A549 (cell line): ENCODE measurements around the gene CCDC9.

Experiments used
- BHLHE40 ChIP-seq: IDR thresholded peaks from 2 replicates; pipeline ENCODE4 v1.6.1; 2012; ENCODE audit warnings: low read depth, low read length, inconsistent platforms
- CTCF ChIP-seq: fragments of >200 bp; sonication (Bioruptor Twin); formaldehyde crosslinking; IDR thresholded peaks from 3 replicates; pipeline ENCODE4 v1.5.1; 2016
- EP300 ChIP-seq, 2 experiments: fragments of >200 bp; sonication (Bioruptor Twin); formaldehyde crosslinking; IDR thresholded peaks; 2 replicates in 1 of 2; 3 replicates in 1 of 2; pipeline ENCODE4 v1.6.1; 2016 to 2017
- KDM1A ChIP-seq: fragments of 200-600 bp; sonication (generic); IDR thresholded peaks from 2 replicates; pipeline ENCODE4 v1.6.1; 2016; ENCODE audit warnings: low read depth, mild to moderate bottlenecking
- MAX ChIP-seq: IDR thresholded peaks from 2 replicates; pipeline ENCODE4 v1.6.1; 2012
- POLR2A ChIP-seq: IDR thresholded peaks from 2 replicates; pipeline ENCODE4 v1.6.1; 2012; ENCODE audit warnings: mild to moderate bottlenecking, low read length
- POLR2AphosphoS2 ChIP-seq: conservative IDR thresholded peaks from 2 replicates; pipeline ENCODE4 v1.6.1; 2012; ENCODE audit warnings: low read length, improper control_type of control experiment, inconsistent platforms
- RCOR1 ChIP-seq: fragments of 150-350 bp; IDR thresholded peaks from 2 replicates; pipeline ENCODE4 v1.6.1; 2014; ENCODE audit warnings: antibody characterized with exemption, low read length, low read depth
- REST ChIP-seq: fragments of 200-600 bp; sonication (generic); IDR thresholded peaks from 2 replicates; pipeline ENCODE4 v1.6.1; 2016; ENCODE audit warnings: antibody characterized with exemption, mild to moderate bottlenecking, moderate library complexity

GRCh38 chr19:47243364-47243775 is 13.0 kb upstream of the CCDC9 start:
- TF ChIP-seq KDM1A, result no peak
- TF ChIP-seq POLR2AphosphoS2, result no peak
- TF ChIP-seq MAX, result no peak
- no peak for TF ChIP-seq CTCF
- no peak for TF ChIP-seq POLR2A
- no peak for TF ChIP-seq EP300 (IDR thresholded peaks at IDR 0.05)
- no peak for TF ChIP-seq RCOR1
- no peak for TF ChIP-seq BHLHE40
- no peak for TF ChIP-seq REST
